Kidney epithelial cell (primary cell): Measurements from ENCODE around the gene LYPLA2. TPM values are rescaled to one million over a fixed set of nuclear protein-coding genes. Genes with fewer than 3 reads are reported as not detected.
"Not testable (repeated sequence)": the region's sequence is repeated elsewhere in the genome, so short reads cannot be mapped to it uniquely, and the experiment has no call there.

Experiments used
- DNase-seq: peaks from one replicate; pipeline ENCODE4 v3.0.0-alpha.2; 2010; ENCODE audit warnings: low read depth
- H3K27me3 ChIP-seq: 2 replicates; pipeline ENCODE4 v1.6.0; 2011; ENCODE audit warnings: low read length; ENCODE audit not compliant: control insufficient read depth, insufficient read depth
- H3K36me3 ChIP-seq: 2 replicates; pipeline ENCODE4 v1.5.1; 2011; ENCODE audit warnings: low read length; ENCODE audit not compliant: control insufficient read depth, insufficient read depth
- H3K4me3 ChIP-seq: 2 replicates; pipeline ENCODE4 v1.5.1; 2011; ENCODE audit warnings: low read depth, mild to moderate bottlenecking, control low read depth, low read length
- CTCF ChIP-seq: IDR thresholded peaks from 2 replicates; pipeline ENCODE4 v1.5.1; 2011; ENCODE audit warnings: mild to moderate bottlenecking, moderate library complexity, low read length, control low read depth, inconsistent platforms; ENCODE audit not compliant: insufficient read depth, poor library complexity, severe bottlenecking
- total RNA-seq: library from RNA; depleted of rRNA; stranded (reverse); fragments of >200 nt; gene quantifications from 2 replicates; pipeline ENCODE4 v1.2.3, GENCODE V29; 2015

Gene LYPLA2
- total RNA-seq, 1 donor from 2014 or later: 163 TPM

DNA sequence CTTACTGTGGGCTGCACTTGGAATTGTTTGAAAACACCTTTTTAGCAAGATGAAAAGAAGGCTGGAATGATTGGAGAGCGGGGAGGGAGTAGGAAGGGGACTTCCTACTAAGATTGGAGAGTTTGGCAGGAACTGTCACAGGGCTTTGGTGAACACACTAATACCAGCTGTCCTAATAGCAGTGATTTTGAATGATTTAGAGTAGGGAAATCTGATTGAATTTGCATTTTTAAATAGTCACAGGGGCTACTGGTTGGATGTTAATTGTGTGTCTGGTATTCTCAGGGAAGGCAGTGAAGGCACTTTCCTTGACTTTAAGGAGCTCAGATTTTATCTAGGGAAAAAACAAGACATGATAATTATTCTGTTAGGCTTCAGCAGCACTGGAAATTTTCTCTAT is 36.8 kb downstream of the LYPLA2 start:
- DNase-seq: no peak
- Histone ChIP-seq H3K27me3 (no peaks in the 10 kb centered on the region), H3K4me3 (no peak overlapping the region), H3K36me3 (no peaks in the 10 kb centered on the region)
- TF ChIP-seq CTCF: no peak

GRCh38 chr1:23834156-23834555 is 43.2 kb downstream of the LYPLA2 start:
- not testable (repeated sequence) for DNase-seq, H3K36me3 ChIP-seq, H3K4me3 ChIP-seq, H3K27me3 ChIP-seq

DNA sequence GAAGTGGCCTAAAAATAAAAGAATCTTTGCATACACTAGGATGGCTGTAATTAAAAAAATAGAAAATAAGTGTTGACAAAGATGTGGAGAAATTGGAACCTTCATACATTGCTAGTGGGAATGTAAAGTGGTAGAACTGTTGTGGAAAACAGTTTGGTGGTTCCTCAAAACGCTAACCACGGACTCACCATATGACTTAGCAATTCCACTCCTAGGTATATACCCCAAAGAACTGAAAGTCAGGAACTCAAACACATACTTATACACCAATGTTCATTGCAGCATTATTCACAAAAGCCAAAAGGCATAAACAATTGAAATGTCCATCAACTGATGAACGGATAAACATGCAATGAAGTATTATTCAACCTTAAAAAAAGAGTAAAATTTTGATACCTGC is 45.1 kb downstream of the LYPLA2 start:
- TF ChIP-seq CTCF: no peak
- Histone ChIP-seq H3K27me3 (peaks cover 10% of the 10 kb centered on the region), H3K36me3 (no peaks in the 10 kb centered on the region)

GRCh38 chr1:23837908-23838307 is 47.0 kb downstream of the LYPLA2 start:
- no peak for TF ChIP-seq CTCF
- no peak for DNase-seq
- Histone ChIP-seq H3K4me3 (no peak overlapping the region), H3K27me3 (peaks cover 10% of the 10 kb centered on the region), H3K36me3 (no peaks in the 10 kb centered on the region)

More for the DNA sequence above, 45.1 kb downstream of the LYPLA2 start:
- no peak overlapping the region for H3K4me3 ChIP-seq
- no peak for DNase-seq

- no peak for DNase-seq
- H3K36me3 ChIP-seq: no peaks in the 10 kb centered on the region
- TF ChIP-seq CTCF: no peak
- peak overlapping the region; percentile 22 for H3K4me3 ChIP-seq
- H3K27me3 ChIP-seq: peaks cover 10% of the 10 kb centered on the region
Observed at GRCh38 chr1:23838401-23838866, 47.5 kb downstream of the LYPLA2 start.

- TF ChIP-seq CTCF: no peak
- no peaks in the 10 kb centered on the region for H3K27me3 ChIP-seq
- no peak overlapping the region for H3K4me3 ChIP-seq
- peaks cover 1% of the 10 kb centered on the region for H3K36me3 ChIP-seq
- no peak for DNase-seq
Observed at GRCh38 chr1:23843644-23844043, 52.7 kb downstream of the LYPLA2 start.

Other genes starting within 250 kb of the LYPLA2 start
- 76.6 and 77.5 TPM in 2 replicates for gene ID3, start 231.6 kb upstream of the LYPLA2 start, total RNA-seq
- 932 and 942 TPM in 2 replicates for gene RPL11, start 99.3 kb upstream of the LYPLA2 start, total RNA-seq
- gene ELOA, start 47.7 kb upstream of the LYPLA2 start, total RNA-seq: 51.8 and 56.7 TPM in 2 replicates
- gene PITHD1, start 12.7 kb upstream of the LYPLA2 start, total RNA-seq: 33.6 and 37.6 TPM in 2 replicates
- 158 and 164 TPM in 2 replicates for gene GALE, start 9.6 kb downstream of the LYPLA2 start, total RNA-seq
- gene HMGCL, start 34.3 kb downstream of the LYPLA2 start, total RNA-seq: 52.4 and 65.6 TPM in 2 replicates
- 37.6 and 40.7 TPM in 2 replicates for gene FUCA1, start 77.1 kb downstream of the LYPLA2 start, total RNA-seq
- not detected in 2 replicates for gene CNR2, start 122.2 kb downstream of the LYPLA2 start, total RNA-seq
- gene PNRC2, start 168.7 kb downstream of the LYPLA2 start, total RNA-seq: 95.9 and 102 TPM in 2 replicates
- 74.3 and 83.7 TPM in 2 replicates for gene SRSF10, start 189.2 kb downstream of the LYPLA2 start, total RNA-seq